SHP77 (cell line): ENCODE data around the gene GSKIP.
A peak's percentile ranks its signal among the peaks of the same experiment; 100 is the strongest.

Experiments used
- DNase-seq, 2 experiments: peaks; one replicate each; lab custom pipeline; 2025; lab: John Stamatoyannopoulos, UW

GSKIP gene

GRCh38 chr14:96376093-96376492 lies 12.8 kb downstream of the GSKIP start:
- DNase-seq, result no peak

DNA sequence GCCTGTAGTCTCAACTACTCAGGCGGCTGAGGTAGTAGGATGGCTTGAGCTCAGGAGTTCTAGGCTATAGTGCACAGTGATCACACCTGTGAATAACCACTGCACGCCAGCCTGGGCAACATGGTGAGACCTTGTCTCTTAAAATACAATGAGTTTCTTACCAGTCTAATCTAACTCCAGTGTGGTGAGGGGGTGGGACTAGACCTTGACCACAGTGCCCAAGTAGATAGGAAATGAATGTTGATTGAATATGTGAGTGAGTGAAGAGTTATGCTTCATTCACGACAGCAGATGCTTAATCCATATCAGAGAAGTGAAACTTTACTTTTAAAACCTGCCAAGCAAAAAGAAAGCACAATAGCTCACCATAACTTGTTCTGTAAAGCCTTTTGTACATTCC lies 17.4 kb downstream of the GSKIP start:
- DNase-seq, result no peak

GRCh38 chr14:96383445-96383844 lies 20.1 kb downstream of the GSKIP start:
- no peak for DNase-seq

DNA sequence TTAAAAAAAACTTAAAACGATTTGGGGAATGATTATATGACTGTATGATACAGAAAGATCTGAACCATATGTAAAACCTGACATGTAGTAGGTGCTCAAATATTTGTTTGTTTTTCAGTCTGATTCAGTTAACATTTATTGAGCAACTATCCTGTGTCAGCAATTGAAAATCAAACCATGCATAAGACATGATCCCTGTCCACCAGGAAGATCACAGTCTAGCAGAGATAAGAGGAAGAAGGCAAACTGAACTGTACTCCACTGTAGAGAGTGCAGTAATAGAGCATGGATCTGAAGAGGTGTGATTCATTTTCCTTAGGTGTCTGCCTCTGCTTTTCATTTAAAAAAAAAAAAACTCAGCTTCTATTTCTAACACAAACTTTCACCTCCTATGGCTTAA lies 20.7 kb downstream of the GSKIP start:
- DNase-seq, result no peak

DNA sequence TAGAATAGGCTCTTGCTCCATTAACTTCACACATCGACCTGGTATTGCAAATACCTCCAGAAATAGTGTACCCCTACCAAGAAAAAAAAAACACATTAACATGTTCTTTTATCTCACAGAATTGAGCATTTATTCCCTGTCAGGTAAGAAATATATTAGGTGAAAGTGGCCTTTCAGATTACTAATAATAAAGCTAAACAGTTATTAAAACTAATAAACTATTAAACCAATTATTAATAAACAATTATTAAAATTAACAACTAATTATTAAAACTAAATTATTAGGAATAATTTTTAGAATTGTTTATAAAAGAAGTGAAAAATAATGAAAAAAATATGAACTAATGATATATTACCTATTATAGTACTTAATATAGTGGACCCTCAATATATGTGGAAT lies 21.4 kb downstream of the GSKIP start:
- no peak for DNase-seq

DNA sequence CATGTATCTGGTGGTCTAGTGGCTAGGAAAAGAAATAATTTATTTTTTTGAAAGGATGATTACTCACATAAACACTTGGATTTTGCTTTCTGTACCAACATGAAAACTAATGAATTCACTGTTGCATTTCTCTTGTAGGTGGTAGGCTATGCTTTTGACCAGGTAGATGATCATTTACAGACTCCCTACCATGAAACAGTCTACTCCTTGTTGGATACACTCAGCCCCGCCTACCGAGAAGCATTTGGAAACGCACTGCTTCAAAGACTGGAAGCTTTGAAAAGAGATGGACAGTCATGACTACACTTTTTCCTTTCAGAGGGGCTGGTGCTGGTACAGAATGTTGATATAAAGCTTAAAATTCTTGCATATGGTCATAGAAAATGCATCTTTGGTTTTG lies 22.1 kb downstream of the GSKIP start:
- DNase-seq, result no peak

GRCh38 chr14:96390965-96391292 lies 27.6 kb downstream of the GSKIP start:
- no peak for DNase-seq

DNA sequence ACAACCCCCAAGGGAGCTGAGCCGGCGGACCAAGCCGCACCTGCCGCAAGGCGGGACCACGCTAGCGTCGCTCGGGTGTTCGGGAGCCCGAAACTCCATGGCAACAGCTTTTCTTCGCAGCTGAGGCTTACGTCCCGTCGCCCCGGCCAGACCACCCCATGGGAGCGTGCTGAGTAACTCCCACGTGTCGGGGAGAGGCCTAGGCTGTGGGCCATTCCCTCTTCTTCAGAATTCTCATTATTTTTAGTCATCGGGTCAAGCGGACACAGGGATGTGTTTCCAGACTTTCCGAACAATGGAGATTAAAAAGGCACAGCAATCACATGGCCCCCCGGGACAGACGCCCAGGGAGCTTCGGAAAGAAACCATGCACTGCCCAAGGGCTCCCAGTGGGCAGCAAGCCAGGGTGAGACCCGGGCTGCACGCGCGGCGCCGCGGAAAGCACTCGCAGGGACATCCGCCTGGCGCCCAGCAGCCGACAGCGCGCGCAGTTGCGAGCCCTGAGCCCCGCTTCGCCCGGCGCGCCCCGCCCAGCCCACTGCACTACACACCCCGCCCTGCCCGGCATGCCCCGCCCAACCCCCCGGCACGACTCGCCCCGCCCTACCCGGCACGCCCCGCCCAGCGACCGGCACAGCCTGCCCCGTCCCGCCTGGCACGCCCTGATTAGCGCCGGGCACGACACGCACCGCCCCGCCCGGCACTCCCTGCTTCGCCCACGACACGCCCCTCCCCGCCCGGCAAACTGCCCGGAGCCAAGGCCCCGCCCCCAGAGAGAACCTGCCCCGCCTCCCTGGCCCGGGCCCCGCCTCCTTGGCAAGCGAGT lies 28.2 kb downstream of the GSKIP start:
- peak; percentile 86 to 97 for DNase-seq

DNA sequence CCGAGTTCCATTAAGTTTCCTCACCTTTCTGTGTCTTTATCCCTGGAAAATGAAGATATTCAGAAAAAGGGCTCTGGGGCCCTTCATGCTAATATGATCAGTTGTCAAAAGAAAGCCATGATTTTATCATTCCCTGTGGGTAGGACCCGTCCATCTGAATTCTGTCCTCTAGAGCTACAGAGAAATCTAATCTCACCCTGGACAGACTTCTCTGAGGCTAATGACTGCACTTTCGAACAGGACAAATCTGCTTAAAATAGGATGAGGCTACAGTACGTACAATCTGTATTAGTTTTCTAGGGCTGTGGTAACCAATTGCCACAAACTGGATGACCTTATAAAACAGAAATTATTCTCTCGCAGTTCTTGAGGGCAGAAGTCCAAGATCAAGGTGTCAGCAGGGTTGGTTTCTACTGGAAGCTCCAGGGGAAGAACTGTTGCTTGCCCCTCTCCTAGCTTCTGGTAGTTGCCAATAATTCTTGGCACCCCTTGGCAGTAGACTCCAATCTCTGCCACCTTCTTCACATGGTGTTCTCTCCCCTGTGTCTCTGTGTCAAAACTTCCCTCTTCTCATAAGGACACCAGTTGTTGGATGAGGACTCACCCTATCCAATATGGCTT lies 29.9 kb downstream of the GSKIP start:
- no peak for DNase-seq

DNA sequence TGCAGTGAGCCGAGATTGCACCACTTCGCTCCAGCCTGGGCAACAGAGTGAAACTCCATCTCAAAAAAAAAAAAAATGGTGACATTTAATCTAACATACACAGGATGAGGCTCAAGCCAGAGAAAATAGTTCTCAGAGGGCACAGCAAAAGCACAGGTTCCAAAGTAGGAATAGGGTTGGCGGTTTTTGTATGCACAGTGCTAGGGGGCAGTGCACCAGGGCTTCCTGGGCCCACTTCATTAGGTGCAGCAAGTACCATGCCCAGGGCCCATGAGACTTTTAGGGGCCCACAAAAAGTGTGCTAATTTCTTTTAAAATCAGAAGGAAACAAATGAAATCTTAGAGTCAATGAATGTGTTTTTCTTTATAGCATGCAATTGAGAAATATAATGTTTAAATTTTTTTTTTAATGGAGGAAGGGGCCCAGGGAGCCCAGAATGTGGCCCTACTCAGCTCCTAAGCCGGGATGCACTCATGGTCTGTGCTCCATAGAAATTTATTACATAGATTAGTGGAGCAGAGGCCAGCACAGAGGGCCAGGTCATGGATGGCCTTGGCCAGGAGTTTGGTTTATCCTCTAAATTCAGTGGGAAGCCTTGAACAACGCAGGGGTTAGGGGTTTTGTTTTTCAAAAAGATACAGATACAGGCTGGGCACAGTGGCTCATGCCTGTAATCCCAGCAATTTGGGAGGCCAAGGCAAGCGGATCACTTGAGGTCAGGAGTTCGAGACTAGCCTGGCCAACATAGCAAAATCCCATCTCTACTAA lies 30.9 kb downstream of the GSKIP start:
- DNase-seq, result no peak

GRCh38 chr14:96398432-96398831 lies 35.1 kb downstream of the GSKIP start:
- DNase-seq, result no peak

- no peak for DNase-seq
Observed at GRCh38 chr14:96398921-96399320, 35.6 kb downstream of the GSKIP start.

GRCh38 chr14:96399405-96399804 lies 36.1 kb downstream of the GSKIP start:
- no peak for DNase-seq

DNA sequence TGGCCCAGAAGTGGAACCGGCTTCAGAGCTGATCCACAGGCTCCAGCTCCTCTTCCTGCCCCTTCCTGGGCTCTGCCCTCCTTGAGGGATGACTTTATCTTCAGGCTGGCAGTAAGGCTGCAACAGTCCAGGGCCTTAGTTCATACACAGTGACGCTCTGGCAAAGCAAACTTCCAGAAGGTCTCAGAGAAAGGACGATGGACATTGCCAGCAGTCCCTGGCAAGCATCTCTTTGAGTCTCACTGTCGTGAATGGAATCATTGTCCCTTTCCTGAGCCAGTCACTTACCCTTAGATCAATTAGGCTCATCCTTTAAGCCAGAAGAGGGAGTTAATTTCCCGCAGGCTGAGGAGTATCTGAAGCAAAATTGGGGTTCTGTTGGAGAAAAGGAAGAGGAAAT lies 37.2 kb downstream of the GSKIP start:
- DNase-seq, result no peak

- DNase-seq, result no peak
Observed at GRCh38 chr14:96403409-96403808, 40.1 kb downstream of the GSKIP start.

GRCh38 chr14:96405677-96406076 lies 42.4 kb downstream of the GSKIP start:
- DNase-seq, result no peak

DNA sequence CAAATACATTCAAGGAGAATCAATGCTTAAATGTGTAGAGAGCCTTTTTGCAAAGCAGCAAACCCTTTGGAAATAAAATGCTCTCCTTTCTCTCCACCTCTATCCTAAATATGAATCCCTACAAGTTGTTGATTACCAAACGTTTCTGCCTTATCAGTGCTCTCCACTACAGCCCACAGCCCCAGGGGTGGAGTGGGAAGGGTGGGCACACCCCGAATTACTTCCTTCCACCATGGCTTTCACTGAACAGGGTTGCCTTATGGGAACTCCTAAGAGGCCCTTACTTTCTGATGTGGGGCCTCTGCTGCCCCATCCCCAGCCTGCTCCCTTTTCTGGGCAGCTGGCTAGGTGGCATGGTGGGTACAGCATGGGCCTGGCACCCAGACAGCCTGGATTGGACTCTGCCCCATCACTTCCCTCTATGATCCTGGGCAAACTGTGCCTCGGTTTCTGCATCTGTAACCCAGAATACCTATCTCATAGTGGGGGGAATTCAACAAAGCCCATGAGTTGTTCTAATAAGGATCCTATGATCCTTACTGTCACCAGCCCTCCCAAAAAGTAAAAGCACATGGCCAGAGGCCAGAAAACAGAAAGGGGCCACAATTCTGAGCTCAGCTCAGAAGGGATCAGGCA lies 44.7 kb downstream of the GSKIP start:
- no peak for DNase-seq

- no peak for DNase-seq
Observed at GRCh38 chr14:96408608-96409007, 45.3 kb downstream of the GSKIP start.

DNA sequence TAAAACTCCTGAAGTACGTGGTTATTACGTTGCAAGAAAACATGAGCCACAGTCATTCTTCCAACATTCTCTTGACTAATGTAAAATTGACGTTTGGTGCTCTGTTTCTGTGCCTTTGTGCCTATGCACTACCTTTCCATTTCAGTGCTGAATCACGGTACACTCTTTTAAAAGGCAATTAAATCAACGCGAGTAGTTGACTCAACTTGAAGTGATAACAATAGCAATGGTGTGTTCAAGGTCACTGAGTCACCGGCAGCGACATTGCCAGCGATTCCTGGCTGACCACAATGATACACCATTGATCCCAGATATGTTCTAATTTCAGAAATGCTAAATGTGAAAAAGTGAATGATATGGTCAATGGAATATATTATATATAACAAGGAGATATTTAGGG lies 46.4 kb downstream of the GSKIP start:
- no peak for DNase-seq

DNA sequence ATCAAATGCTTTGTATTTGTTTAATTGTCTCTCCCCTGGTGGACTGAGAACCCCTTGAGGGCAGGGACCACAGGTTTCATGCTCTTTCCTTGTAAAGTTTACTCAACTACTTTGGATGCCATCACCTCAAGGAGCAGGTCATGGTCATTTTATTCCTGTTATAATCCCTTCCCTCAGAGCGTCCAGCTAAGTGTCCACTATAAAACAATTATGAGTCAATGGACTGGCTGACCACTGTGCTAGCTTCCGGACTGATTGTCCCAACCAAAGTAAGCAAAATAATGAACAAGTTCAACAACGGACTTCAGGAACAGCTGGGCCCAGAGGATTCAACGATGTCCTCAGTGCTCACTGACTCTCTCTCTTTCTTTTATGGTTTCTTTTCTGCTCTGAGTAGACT lies 46.8 kb downstream of the GSKIP start:
- no peak for DNase-seq

DNA sequence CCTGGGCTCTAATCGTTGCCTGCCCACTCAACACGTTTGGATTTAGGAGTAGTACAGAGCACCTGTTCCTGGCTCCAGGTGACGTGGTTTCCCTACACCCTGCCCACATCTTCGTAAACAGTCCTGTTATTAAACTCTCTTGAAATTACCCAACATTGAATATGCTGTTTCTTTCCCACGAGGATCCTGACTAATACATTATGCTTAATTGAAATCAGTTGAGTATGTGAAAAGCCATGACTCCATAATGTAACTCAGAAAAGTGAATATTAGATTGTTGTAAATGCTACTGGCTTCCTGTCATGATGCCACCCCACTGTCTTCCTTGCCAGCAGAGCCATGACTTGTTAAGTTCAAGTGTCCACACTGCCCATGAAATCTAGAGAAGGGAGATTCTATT lies 50.2 kb downstream of the GSKIP start:
- DNase-seq, result no peak

DNA sequence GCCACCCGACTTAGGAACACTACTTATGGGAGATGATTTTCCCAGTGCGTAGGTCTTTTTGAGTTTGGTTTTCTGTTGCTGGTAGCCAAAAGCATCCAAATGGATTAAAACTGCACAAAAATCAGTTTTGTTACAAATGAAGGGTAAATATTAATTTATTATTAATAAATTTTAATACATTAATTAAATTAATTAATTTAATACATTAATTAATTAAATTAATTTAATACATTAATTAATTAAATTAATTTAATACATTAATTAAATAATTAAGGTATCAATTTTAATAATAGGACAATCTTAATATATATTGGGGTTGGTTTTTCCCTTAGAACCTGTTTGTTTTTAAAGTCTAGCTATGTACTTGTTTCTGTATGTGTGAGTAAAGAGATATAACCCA lies 52.2 kb downstream of the GSKIP start:
- no peak for DNase-seq

GRCh38 chr14:96416292-96416691 lies 53.0 kb downstream of the GSKIP start:
- DNase-seq, result no peak
